ENCODE data around the gene TEX51. TPM values are rescaled to one million over a fixed set of nuclear protein-coding genes. Genes with fewer than 3 reads are reported as not detected.
A peak's percentile ranks its signal among the peaks of the same experiment; 100 is the strongest.

The TEX51 gene
- total RNA-seq, 1 experiment from 2014 or later, result not detected

GRCh38 chr2:126932529-126932928 lies 33.8 kb downstream of the TEX51 start:
- no peak for DNase-seq
- H3K36me3 ChIP-seq (replicated peaks; ENCODE audit: control insufficient read depth, insufficient read depth, low read length), result no peaks in the 10 kb centered on the region
- peaks cover 30% of the 10 kb centered on the region; the same call in 1 of the 2 replicates for H3K27me3 ChIP-seq (ENCODE audit: control insufficient read depth, insufficient read depth, low read length)
- no peak overlapping the region for H3K4me3 ChIP-seq (ENCODE audit: insufficient read depth, low read depth, low read length)

GRCh38 chr2:126932966-126933710 lies 34.4 kb downstream of the TEX51 start:
- no peak overlapping the region for H3K4me3 ChIP-seq (ENCODE audit: insufficient read depth, low read depth, low read length)
- peaks cover 36% of the 10 kb centered on the region; the same call in 1 of the 2 replicates for H3K27me3 ChIP-seq (ENCODE audit: control insufficient read depth, insufficient read depth, low read length)
- H3K36me3 ChIP-seq (replicated peaks; ENCODE audit: control insufficient read depth, insufficient read depth, low read length), result no peaks in the 10 kb centered on the region
- no peak for DNase-seq

GRCh38 chr2:126933711-126934091 lies 35.0 kb downstream of the TEX51 start:
- H3K27me3 ChIP-seq (ENCODE audit: control insufficient read depth, insufficient read depth, low read length), result peaks cover 39% of the 10 kb centered on the region; the same call in 1 of the 2 replicates
- H3K36me3 ChIP-seq (replicated peaks; ENCODE audit: control insufficient read depth, insufficient read depth, low read length), result no peaks in the 10 kb centered on the region
- no peak for DNase-seq
- H3K4me3 ChIP-seq (ENCODE audit: insufficient read depth, low read depth, low read length), result no peak overlapping the region

GRCh38 chr2:126934809-126935208 lies 36.1 kb downstream of the TEX51 start:
- Histone ChIP-seq H3K4me3 (ENCODE audit: insufficient read depth, low read depth, low read length) (no peak overlapping the region), H3K27me3 (ENCODE audit: control insufficient read depth, insufficient read depth, low read length) (peaks cover 48% of the 10 kb centered on the region; the same call in 1 of the 2 replicates), H3K36me3 (replicated peaks; ENCODE audit: control insufficient read depth, insufficient read depth, low read length) (no peaks in the 10 kb centered on the region)
- no peak for DNase-seq

GRCh38 chr2:126935774-126936173 lies 37.1 kb downstream of the TEX51 start:
- no peak overlapping the region for H3K4me3 ChIP-seq (ENCODE audit: insufficient read depth, low read depth, low read length)
- no peaks in the 10 kb centered on the region for H3K36me3 ChIP-seq (replicated peaks; ENCODE audit: control insufficient read depth, insufficient read depth, low read length)
- DNase-seq, result no peak
- H3K27me3 ChIP-seq (ENCODE audit: control insufficient read depth, insufficient read depth, low read length), result peaks cover 57% of the 10 kb centered on the region; the same call in 1 of the 2 replicates

GRCh38 chr2:126936219-126936723 lies 37.6 kb downstream of the TEX51 start:
- no peaks in the 10 kb centered on the region for H3K36me3 ChIP-seq (replicated peaks; ENCODE audit: control insufficient read depth, insufficient read depth, low read length)
- no peak for DNase-seq

GRCh38 chr2:126940331-126940730 lies 41.6 kb downstream of the TEX51 start:
- no peak overlapping the region for H3K4me3 ChIP-seq (ENCODE audit: insufficient read depth, low read depth, low read length)
- H3K36me3 ChIP-seq (replicated peaks; ENCODE audit: control insufficient read depth, insufficient read depth, low read length), result no peaks in the 10 kb centered on the region
- DNase-seq, result no peak
- H3K27me3 ChIP-seq (ENCODE audit: control insufficient read depth, insufficient read depth, low read length), result peaks cover 57% of the 10 kb centered on the region; the same call in 1 of the 2 replicates

More at GRCh38 chr2:126936219-126936723, 37.6 kb downstream of the TEX51 start:
- Histone ChIP-seq H3K27me3 (ENCODE audit: control insufficient read depth, insufficient read depth, low read length) (peaks cover 61% of the 10 kb centered on the region; the same call in 1 of the 2 replicates), H3K4me3 (ENCODE audit: insufficient read depth, low read depth, low read length) (no peak overlapping the region)

GRCh38 chr2:126942427-126943203 lies 43.9 kb downstream of the TEX51 start:
- peak; percentile 63 for DNase-seq
- H3K27me3 ChIP-seq (ENCODE audit: control insufficient read depth, insufficient read depth, low read length), result peaks cover 45% of the 10 kb centered on the region; the same call in 1 of the 2 replicates
- no peaks in the 10 kb centered on the region for H3K36me3 ChIP-seq (replicated peaks; ENCODE audit: control insufficient read depth, insufficient read depth, low read length)
- H3K4me3 ChIP-seq (ENCODE audit: insufficient read depth, low read depth, low read length), result no peak overlapping the region

GRCh38 chr2:126943612-126944348 lies 45.1 kb downstream of the TEX51 start:
- DNase-seq, result no peak
- Histone ChIP-seq H3K4me3 (ENCODE audit: insufficient read depth, low read depth, low read length) (no peak overlapping the region), H3K27me3 (ENCODE audit: control insufficient read depth, insufficient read depth, low read length) (peaks cover 41% of the 10 kb centered on the region; the same call in 1 of the 2 replicates), H3K36me3 (replicated peaks; ENCODE audit: control insufficient read depth, insufficient read depth, low read length) (no peaks in the 10 kb centered on the region)

- Histone ChIP-seq H3K27me3 (ENCODE audit: control insufficient read depth, insufficient read depth, low read length) (peaks cover 39% of the 10 kb centered on the region; the same call in 1 of the 2 replicates), H3K4me3 (ENCODE audit: insufficient read depth, low read depth, low read length) (no peak overlapping the region), H3K36me3 (replicated peaks; ENCODE audit: control insufficient read depth, insufficient read depth, low read length) (no peaks in the 10 kb centered on the region)
- no peak for DNase-seq
Observed at GRCh38 chr2:126945118-126945517, 46.4 kb downstream of the TEX51 start.

- no peaks in the 10 kb centered on the region for H3K36me3 ChIP-seq (replicated peaks; ENCODE audit: control insufficient read depth, insufficient read depth, low read length)
- DNase-seq, result no peak
- H3K4me3 ChIP-seq (ENCODE audit: insufficient read depth, low read depth, low read length), result no peak overlapping the region
- H3K27me3 ChIP-seq (ENCODE audit: control insufficient read depth, insufficient read depth, low read length), result peaks cover 28% of the 10 kb centered on the region; the same call in 1 of the 2 replicates
Observed at GRCh38 chr2:126946318-126947102, 47.8 kb downstream of the TEX51 start.

GRCh38 chr2:126947103-126947429 lies 48.4 kb downstream of the TEX51 start:
- DNase-seq, result no peak
- Histone ChIP-seq H3K27me3 (ENCODE audit: control insufficient read depth, insufficient read depth, low read length) (peaks cover 28% of the 10 kb centered on the region; the same call in 1 of the 2 replicates), H3K36me3 (replicated peaks; ENCODE audit: control insufficient read depth, insufficient read depth, low read length) (no peaks in the 10 kb centered on the region), H3K4me3 (ENCODE audit: insufficient read depth, low read depth, low read length) (no peak overlapping the region)

GRCh38 chr2:126949775-126950174 lies 51.1 kb downstream of the TEX51 start:
- no peak for DNase-seq
- Histone ChIP-seq H3K27me3 (ENCODE audit: control insufficient read depth, insufficient read depth, low read length) (peaks cover 29% of the 10 kb centered on the region; the same call in 1 of the 2 replicates), H3K36me3 (replicated peaks; ENCODE audit: control insufficient read depth, insufficient read depth, low read length) (no peaks in the 10 kb centered on the region), H3K4me3 (ENCODE audit: insufficient read depth, low read depth, low read length) (no peak overlapping the region)

Measured in H7 (cell line).